GM13977 (cell line): ENCODE data around the gene CCDC112.

Experiments used
- DNase-seq: peaks from one replicate; pipeline ENCODE4 v3.0.0; 2012; ENCODE audit warnings: low spot score
- in situ Hi-C: fragments of 300-500 bp; cut with MboI; formaldehyde crosslinking; loops from one replicate; pipeline ENCODE4 v1.12.0; 2022; ENCODE audit warnings: low sequenced_read_pairs, low pct_unique_long_range_greater_than_20kb, mixed read lengths, inconsistent platforms; ENCODE audit not compliant: unreplicated experiment
- TF ChIP-seq, protein P1 (sequence below): IDR thresholded peaks from 2 replicates; pipeline ENCODE4 v1.5.1; 2012; ENCODE audit warnings: mild to moderate bottlenecking, control low read depth; ENCODE audit not compliant: insufficient read depth; ENCODE audit errors: extremely low read depth, missing control alignments

CCDC112 gene

DNA sequence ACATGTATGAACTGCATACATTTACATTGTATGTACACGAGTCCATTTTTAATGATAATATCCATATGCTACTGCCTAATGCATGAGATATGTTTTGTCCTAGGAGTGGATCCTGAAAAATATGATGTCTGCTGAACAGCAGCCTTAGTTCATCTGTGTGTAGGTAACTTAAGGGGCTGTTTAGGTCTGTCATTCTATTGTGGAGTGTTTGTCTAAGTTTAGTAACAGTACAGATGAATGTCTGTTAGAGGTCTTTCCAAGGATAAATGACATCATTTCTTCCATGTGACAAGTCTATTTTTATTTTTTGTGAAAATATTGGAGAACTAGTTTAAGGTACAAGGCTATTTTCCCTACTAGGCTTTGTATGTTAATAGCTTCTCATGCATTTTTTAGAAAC, 22.6 kb upstream of the CCDC112 start:
- TF ChIP-seq, protein P1, sequence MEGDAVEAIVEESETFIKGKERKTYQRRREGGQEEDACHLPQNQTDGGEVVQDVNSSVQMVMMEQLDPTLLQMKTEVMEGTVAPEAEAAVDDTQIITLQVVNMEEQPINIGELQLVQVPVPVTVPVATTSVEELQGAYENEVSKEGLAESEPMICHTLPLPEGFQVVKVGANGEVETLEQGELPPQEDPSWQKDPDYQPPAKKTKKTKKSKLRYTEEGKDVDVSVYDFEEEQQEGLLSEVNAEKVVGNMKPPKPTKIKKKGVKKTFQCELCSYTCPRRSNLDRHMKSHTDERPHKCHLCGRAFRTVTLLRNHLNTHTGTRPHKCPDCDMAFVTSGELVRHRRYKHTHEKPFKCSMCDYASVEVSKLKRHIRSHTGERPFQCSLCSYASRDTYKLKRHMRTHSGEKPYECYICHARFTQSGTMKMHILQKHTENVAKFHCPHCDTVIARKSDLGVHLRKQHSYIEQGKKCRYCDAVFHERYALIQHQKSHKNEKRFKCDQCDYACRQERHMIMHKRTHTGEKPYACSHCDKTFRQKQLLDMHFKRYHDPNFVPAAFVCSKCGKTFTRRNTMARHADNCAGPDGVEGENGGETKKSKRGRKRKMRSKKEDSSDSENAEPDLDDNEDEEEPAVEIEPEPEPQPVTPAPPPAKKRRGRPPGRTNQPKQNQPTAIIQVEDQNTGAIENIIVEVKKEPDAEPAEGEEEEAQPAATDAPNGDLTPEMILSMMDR: no peak
- no peak for DNase-seq
- in situ Hi-C loops: loop anchor here (5.0 to 25.0 kb wide), 3 partner anchors 263 to 743 kb away; no protein-coding TSS in a partner anchor

DNA sequence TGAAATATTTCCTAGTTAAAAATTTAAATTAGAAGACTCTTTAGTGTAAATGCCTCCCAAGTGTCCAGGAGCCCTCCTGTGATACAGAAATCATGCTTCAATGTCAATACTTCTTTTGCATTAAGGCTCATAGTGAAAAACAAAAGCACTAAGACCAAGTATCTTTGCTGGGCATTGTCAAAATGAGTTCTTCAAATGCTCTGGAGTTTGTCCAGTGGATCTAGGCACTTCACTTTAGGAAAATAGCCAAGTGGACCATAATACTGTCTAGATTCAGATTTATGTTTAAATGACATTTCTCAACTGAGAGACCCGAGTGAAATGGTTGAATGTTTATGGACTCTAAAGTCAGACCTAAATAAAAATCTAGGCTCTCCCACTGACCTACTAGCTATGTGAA, 21.3 kb upstream of the CCDC112 start:
- DNase-seq: no peak
- in situ Hi-C loops: loop anchor here (5.0 to 25.0 kb wide), 3 partner anchors 265 to 745 kb away; no protein-coding TSS in a partner anchor
- TF ChIP-seq, protein P1: no peak

DNA sequence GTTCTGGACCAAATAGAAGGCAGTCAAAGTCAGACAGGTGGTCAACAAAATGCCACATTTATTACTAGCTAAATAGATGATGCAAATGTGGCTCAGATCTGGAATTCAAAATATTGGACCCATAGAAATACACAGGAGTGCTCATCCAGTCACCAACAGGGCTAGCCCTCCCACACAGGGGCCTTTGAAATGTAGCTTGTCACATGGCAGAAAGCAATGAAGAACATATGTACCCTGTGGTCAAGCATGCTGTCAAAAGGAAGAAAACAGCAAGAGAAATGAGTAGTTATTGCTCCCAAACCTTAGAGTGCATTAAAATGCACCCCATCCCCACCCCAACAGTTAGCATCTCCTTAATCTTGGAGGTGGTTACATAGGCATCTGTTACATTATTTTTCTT, 20.9 kb upstream of the CCDC112 start:
- in situ Hi-C loops: loop anchor here (5.0 to 25.0 kb wide), 3 partner anchors 265 to 745 kb away; no protein-coding TSS in a partner anchor
- TF ChIP-seq, protein P1: no peak

DNA sequence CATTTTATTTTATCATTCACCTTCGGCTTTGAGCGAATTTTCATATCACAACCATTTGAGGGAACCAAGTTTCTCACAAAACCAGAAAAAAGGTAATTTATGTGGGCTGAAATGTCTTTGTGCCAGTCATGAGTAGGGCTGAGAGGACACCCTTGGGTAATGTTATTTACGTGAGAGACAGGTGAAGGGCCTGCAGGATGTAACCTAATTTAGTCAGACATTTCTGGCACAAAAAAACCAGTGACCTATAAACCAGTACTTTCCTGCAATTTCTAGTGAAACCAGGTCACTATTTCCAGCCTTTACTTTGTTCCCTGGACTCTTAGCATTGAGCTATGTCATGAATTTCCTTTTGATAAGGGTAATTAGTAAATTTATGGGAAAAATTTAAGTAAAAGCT, 17.2 kb upstream of the CCDC112 start:
- no peak for DNase-seq
- TF ChIP-seq, protein P1: no peak
- in situ Hi-C loops: loop anchor here (10.0 to 25.0 kb wide), 2 partner anchors 521 to 749 kb away; no protein-coding TSS in a partner anchor

More for the DNA sequence above, 20.9 kb upstream of the CCDC112 start:
- DNase-seq: no peak

DNA sequence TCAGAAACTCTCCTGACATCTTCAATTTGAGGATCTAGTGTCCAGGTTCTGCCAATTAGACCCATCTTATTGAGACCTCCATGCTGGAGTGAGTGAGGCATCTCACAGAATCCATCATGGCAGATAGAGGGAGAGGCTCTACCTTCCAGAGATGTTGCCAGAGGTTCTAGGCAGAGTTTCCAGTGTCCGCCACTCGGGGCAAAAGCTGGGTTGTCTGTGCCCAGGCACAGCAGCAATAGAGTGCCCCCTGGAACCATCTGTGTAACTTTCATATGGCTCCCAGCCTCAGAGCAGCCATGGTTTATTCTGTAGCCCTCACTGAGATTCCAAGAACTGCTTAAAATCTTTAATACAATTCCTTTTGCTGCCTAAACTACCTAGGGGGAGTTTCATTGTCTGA, 16.6 kb upstream of the CCDC112 start:
- no peak for DNase-seq
- in situ Hi-C loops: loop anchor here (10.0 to 25.0 kb wide), 2 partner anchors 522 to 749 kb away; no protein-coding TSS in a partner anchor
- TF ChIP-seq, protein P1: no peak

DNA sequence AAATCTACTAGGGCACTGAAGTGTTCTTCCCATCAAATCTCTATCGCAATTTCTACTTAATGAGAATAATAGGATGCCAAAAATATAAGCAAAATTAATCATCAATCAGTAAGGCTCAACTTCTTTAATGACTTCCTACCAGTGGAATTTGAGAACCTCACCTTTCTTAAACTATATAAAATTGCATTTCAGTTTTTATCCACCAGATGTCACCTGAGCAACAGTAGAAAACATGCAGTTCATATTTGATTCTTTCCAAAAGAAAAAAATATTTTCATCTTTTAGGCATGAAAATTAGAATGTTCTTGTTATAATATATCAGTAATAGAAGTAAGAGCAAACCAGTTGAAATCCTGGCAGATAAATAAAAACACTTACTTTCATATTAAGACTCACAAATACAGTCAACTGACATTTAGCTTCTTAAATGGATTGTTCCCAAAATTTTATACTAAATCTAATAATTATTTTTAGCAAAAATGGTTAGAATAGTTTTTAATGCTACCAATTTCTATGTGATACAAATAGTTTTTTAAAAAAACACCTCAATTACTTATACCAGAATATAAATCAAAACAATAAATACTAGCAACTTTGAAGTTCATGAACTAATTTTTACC, 13.4 kb upstream of the CCDC112 start:
- DNase-seq: no peak
- TF ChIP-seq, protein P1: peak; percentile 55
- in situ Hi-C loops: loop anchor here (10.0 to 25.0 kb wide), 2 partner anchors 525 to 752 kb away; no protein-coding TSS in a partner anchor
